K562 (cell line): Measurements from ENCODE around the gene TENM4. TPM values are rescaled to one million over a fixed set of nuclear protein-coding genes. Genes with fewer than 3 reads are reported as not detected.

Source experiments
- ATAC-seq: fragments of 200-7000 bp; cut with Tn5 transposase; 3 replicates; pipeline ENCODE4 v1.9.1; 2020; ENCODE audit warnings: moderate library complexity
- BruUV-seq: library from RNA; stranded (reverse); fragments of 400-500 nt; replicated peaks from 2 replicates; lab custom pipeline; 2021; lab: Mats Ljungman, UMichigan
- CTCF ChIA-PET: fragments of 300-600 bp; formaldehyde crosslinking; extraction: SDS; loops from one replicate; lab custom pipeline; 2021; ENCODE audit warnings: low intra/inter-chr PET ratio; lab: Yijun Ruan, JAX
- POLR2A ChIA-PET: fragments of 300-600, 350-650 bp; sonication (Branson Sonifier 250); formaldehyde crosslinking; extraction: SDS; loops from one replicate; lab custom pipeline; 2021; ENCODE audit warnings: antibody characterized with exemption, inconsistent platforms; lab: Yijun Ruan, JAX
- DNase-seq, 4 experiments: peaks; one replicate each; pipeline versions ENCODE4 v3.0.0 to v3.0.0-alpha.2; 2011 to 2018; ENCODE audit warnings: low spot score in 3 of 4, mixed read lengths in 3 of 4; ENCODE audit errors: extremely low read depth in 1 of 4
- FAIRE-seq: peaks from 2 replicates; lab custom pipeline; 2011; peaks lifted over from hg19 to GRCh38; lab: Jason Lieb, UNC
- H2AFZ ChIP-seq: 2 replicates; pipeline ENCODE4 v1.6.0; 2011; ENCODE audit warnings: low read depth, low read length, control low read depth, inconsistent platforms
- H3K27ac ChIP-seq: fragments of 200-600 bp; 3 replicates; pipeline ENCODE4 v1.8.0; 2011; ENCODE audit warnings: low read depth, mild to moderate bottlenecking, control low read depth, inconsistent platforms, low read length, moderate library complexity, mixed read lengths; ENCODE audit errors: extremely low read depth
- H3K27me3 ChIP-seq, 2 experiments: fragments of 300-600 bp in 1 of 2; 2 replicates in 1 of 2; 3 replicates in 1 of 2; pipeline versions ENCODE4 v1.6.0 to v1.8.0; 2011; ENCODE audit warnings: inconsistent platforms in 2 of 2, low read length in 2 of 2, mild to moderate bottlenecking in 1 of 2, mixed read lengths in 1 of 2, moderate library complexity in 1 of 2; ENCODE audit not compliant: control insufficient read depth in 2 of 2, insufficient read depth in 2 of 2
- H3K36me3 ChIP-seq: fragments of 300-600 bp; 3 replicates; pipeline ENCODE4 v1.8.0; 2011; ENCODE audit warnings: mild to moderate bottlenecking, low read length, inconsistent platforms; ENCODE audit not compliant: control insufficient read depth, insufficient read depth
- H3K4me1 ChIP-seq, 2 experiments: fragments of 200-600 bp in 1 of 2; replicated peaks in 1 of 2; 2 replicates in 1 of 2; 3 replicates in 1 of 2; pipeline versions ENCODE4 v1.5.1 to v1.8.0; 2011; ENCODE audit warnings: inconsistent platforms in 2 of 2, low read length in 2 of 2, mild to moderate bottlenecking in 1 of 2, mixed read lengths in 1 of 2, moderate library complexity in 1 of 2; ENCODE audit not compliant: control insufficient read depth in 2 of 2, insufficient read depth in 2 of 2
- H3K4me2 ChIP-seq: 2 replicates; pipeline ENCODE4 v1.6.1; 2011; ENCODE audit warnings: low read length, control low read depth, inconsistent platforms, mixed read lengths; ENCODE audit not compliant: insufficient read depth
- H3K4me3 ChIP-seq: fragments of 200-600 bp; sonication (generic), shearing (Covaris generic); 2 replicates; pipeline ENCODE4 v1.5.1; 2016; ENCODE audit warnings: control low read depth, inconsistent platforms
- H3K79me2 ChIP-seq: fragments of 200-600 bp; 3 replicates; pipeline ENCODE4 v1.8.0; 2011; ENCODE audit warnings: low read length, inconsistent platforms; ENCODE audit not compliant: control insufficient read depth, insufficient read depth
- H3K9ac ChIP-seq, 2 experiments: 2 replicates each; pipeline versions ENCODE4 v1.6.0 to v1.6.1; 2011; ENCODE audit warnings: low read depth in 2 of 2, low read length in 2 of 2, control low read depth in 1 of 2, inconsistent platforms in 1 of 2, mild to moderate bottlenecking in 1 of 2, mixed read lengths in 1 of 2; ENCODE audit not compliant: insufficient read depth in 1 of 2
- H3K9me1 ChIP-seq: one replicate; pipeline ENCODE4 v1.6.0; 2011; ENCODE audit warnings: inconsistent platforms, mild to moderate bottlenecking, low read length, moderate library complexity; ENCODE audit not compliant: control insufficient read depth, insufficient read depth
- H3K9me3 ChIP-seq: replicated peaks from 2 replicates; pipeline ENCODE4 v1.5.1; 2011; ENCODE audit warnings: low read depth, low read length, inconsistent platforms; ENCODE audit not compliant: control insufficient read depth, insufficient read depth
- H4K20me1 ChIP-seq: replicated peaks from 2 replicates; pipeline ENCODE4 v1.6.1; 2011; ENCODE audit warnings: low read length, inconsistent platforms, mixed read lengths; ENCODE audit not compliant: control insufficient read depth, insufficient read depth
- BCOR ChIP-seq: fragments of 450-650 bp; IDR thresholded peaks from 2 replicates; pipeline ENCODE4 v1.6.1; 2016
- BDP1 ChIP-seq: IDR thresholded peaks from 3 replicates; pipeline ENCODE4 v1.6.1; 2011; ENCODE audit not compliant: insufficient read length, insufficient read depth
- CAMTA2 ChIP-seq: fragments of 250-450 bp; sonication (Bioruptor Pico); conservative IDR thresholded peaks from 2 replicates; pipeline ENCODE4 v1.5.1; 2022
- CTBP1 ChIP-seq: fragments of 450-650 bp; IDR thresholded peaks from 2 replicates; pipeline ENCODE4 v1.6.1; 2016; ENCODE audit warnings: borderline replicate concordance
- DMBX1 ChIP-seq: fragments of 250-450 bp; sonication (Bioruptor Pico); IDR thresholded peaks from 2 replicates; pipeline ENCODE4 v1.8.0; 2022; ENCODE audit warnings: inconsistent platforms, mild to moderate bottlenecking, moderate library complexity, borderline replicate concordance
- FOXA3 ChIP-seq, 2 experiments: fragments of 450-650 bp in 1 of 2; sonication (generic) in 1 of 2; formaldehyde crosslinking; IDR thresholded peaks in 1 of 2; conservative IDR thresholded peaks in 1 of 2; 2 replicates each; pipeline versions ENCODE4 v1.4.0 to v1.8.0; 2020 to 2022; ENCODE audit warnings: mild to moderate bottlenecking in 2 of 2, missing genetic modification reagents in 1 of 2
- HDAC8 ChIP-seq: fragments of 450-650 bp; IDR thresholded peaks from 2 replicates; pipeline ENCODE4 v1.6.1; 2016; ENCODE audit warnings: mild to moderate bottlenecking, missing genetic modification characterization, moderate library complexity, missing compliant biosample characterization
- HNRNPL ChIP-seq: fragments of 200-400 bp; formaldehyde crosslinking; IDR thresholded peaks from 2 replicates; pipeline ENCODE4 v1.6.1; 2017; ENCODE audit warnings: low read depth, mild to moderate bottlenecking, low read length
- HOMEZ ChIP-seq: fragments of 250-450 bp; sonication (Bioruptor Pico); IDR thresholded peaks from 2 replicates; pipeline ENCODE4 v1.4.0; 2020; ENCODE audit warnings: mild to moderate bottlenecking, moderate library complexity
- JUND ChIP-seq, 2 experiments: IDR thresholded peaks; 2 replicates in 1 of 2; 3 replicates in 1 of 2; pipeline ENCODE4 v1.6.1; 2011; ENCODE audit warnings: borderline replicate concordance in 2 of 2, low read depth in 2 of 2, low read length in 2 of 2, improper control_type of control experiment in 1 of 2, missing biosample characterization in 1 of 2, missing genetic modification characterization in 1 of 2, missing genetic modification reagents in 1 of 2
- MCM3 ChIP-seq: fragments of 450-650 bp; IDR thresholded peaks from 2 replicates; pipeline ENCODE4 v1.6.1; 2016
- RBM22 ChIP-seq: fragments of 200-400 bp; formaldehyde crosslinking; IDR thresholded peaks from 2 replicates; pipeline ENCODE4 v1.6.1; 2018; ENCODE audit warnings: low read length, low read depth; ENCODE audit not compliant: poor library complexity, severe bottlenecking
- SRSF1 ChIP-seq: fragments of 200-400 bp; formaldehyde crosslinking; IDR thresholded peaks from 2 replicates; pipeline ENCODE4 v1.6.1; 2017; ENCODE audit warnings: mild to moderate bottlenecking, low read depth, low read length, moderate library complexity
- TAF15 ChIP-seq: fragments of 200-400 bp; formaldehyde crosslinking; IDR thresholded peaks from 2 replicates; pipeline ENCODE4 v1.6.1; 2017; ENCODE audit warnings: mild to moderate bottlenecking, low read depth, low read length, moderate library complexity
- TCF7 ChIP-seq: sonication (generic); IDR thresholded peaks from 2 replicates; pipeline ENCODE4 v1.6.1; 2016; ENCODE audit warnings: antibody characterized with exemption, borderline replicate concordance
- ZKSCAN8 ChIP-seq: fragments of 200-800 bp; sonication (Bioruptor generic); IDR thresholded peaks from 2 replicates; pipeline ENCODE4 v1.6.1; 2016; ENCODE audit warnings: missing genetic modification characterization, missing compliant biosample characterization
- ZNF124 ChIP-seq: sonication (generic); formaldehyde crosslinking; IDR thresholded peaks from 2 replicates; pipeline ENCODE4 v1.8.1; 2022; ENCODE audit warnings: missing genetic modification reagents
- WGBS: fragments of 100-300 bp; shearing (Covaris generic); methylation state at CpG from one replicate; pipeline ENCODE4 v1.1.6; 2016; ENCODE audit warnings: low coverage, mixed read lengths; ENCODE audit not compliant: insufficient coverage; ENCODE audit errors: missing lambda C conversion rate; 5-methylcytosine and 5-hydroxymethylcytosine counted together
- in situ Hi-C: fragments of 300-500 bp; cut with MboI; formaldehyde crosslinking; loops from 4 replicates; pipeline ENCODE4 v1.15.0; 2018; ENCODE audit warnings: inconsistent platforms, mixed read lengths
- intact Hi-C: fragments of 100-400 bp; cut with micrococcal nuclease; formaldehyde crosslinking; loops from 2 replicates; pipeline ENCODE4 v1.14.2; 2022
- polyA plus RNA-seq, 8 experiments: library from polyadenylated mRNA; depleted of rRNA in 4 of 8; stranded (reverse) in 5 of 8; unstranded in 3 of 8; fragments of >200 nt; fragmentation: Nextera tagmentation in 2 of 8; fragmentation: Illumina TruSeq in 1 of 8; extraction: Ambion mirVana in 2 of 8; extraction: Trizol in 1 of 8; gene quantifications; 2 replicates each; pipeline versions ENCODE4 v1.2.1 to v1.2.3, GENCODE V29; 2011 to 2014; ENCODE audit warnings: inconsistent platforms in 1 of 8, missing spikeins in 1 of 8
- total RNA-seq, 7 experiments: library from RNA; depleted of rRNA in 6 of 7; stranded (reverse); fragments of >200 nt in 6 of 7; fragmentation: Illumina TruSeq in 2 of 7; extraction: Trizol in 2 of 7; gene quantifications; 2 replicates each; pipeline versions ENCODE4 v1.2.1 to v1.2.3, GENCODE V29; 2011 to 2021; ENCODE audit warnings: low replicate concordance in 1 of 7
- TF ChIP-seq, protein P1 (sequence below): fragments of 450-650 bp; formaldehyde crosslinking; IDR thresholded peaks from 2 replicates; pipeline ENCODE4 v1.4.0; 2020; ENCODE audit warnings: mild to moderate bottlenecking, mixed read lengths
- TF ChIP-seq, protein P2 (sequence below): IDR thresholded peaks from 2 replicates; pipeline ENCODE4 v1.6.1; 2011; ENCODE audit warnings: borderline replicate concordance, low read depth, mild to moderate bottlenecking, moderate library complexity, low read length; ENCODE audit not compliant: insufficient read depth, poor library complexity, severe bottlenecking

The TENM4 gene
- total and polyA plus RNA-seq, 9 of the 15 experiments (the other 6 are each of a cell fraction or from before 2014, with no cell fraction given), result 0.16 TPM; not detected in 8

DNA sequence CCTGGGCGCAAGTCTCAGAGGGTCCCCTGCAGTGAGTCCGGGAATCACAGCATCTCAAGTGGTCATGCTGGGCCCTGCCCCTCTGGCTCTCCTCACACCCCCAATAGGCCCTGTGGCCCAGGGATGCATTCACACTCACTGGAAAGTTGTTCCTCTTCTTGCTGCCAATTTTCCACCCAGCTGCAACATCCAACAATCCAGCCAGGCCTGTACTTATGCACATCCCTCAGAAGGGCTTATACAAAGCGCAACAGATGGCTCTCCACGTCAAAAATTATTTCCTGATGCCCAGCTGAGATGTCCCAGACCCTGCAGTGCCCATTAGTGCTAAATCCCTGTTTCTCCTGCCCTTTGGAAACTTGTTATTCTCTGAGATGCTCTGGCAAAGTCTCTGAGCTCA lies 458.4 kb downstream of the TENM4 start:
- CTCF ChIA-PET, result no interaction called here

More for the DNA sequence above, 458.4 kb downstream of the TENM4 start:
- no peaks in the 10 kb centered on the region for H3K79me2 ChIP-seq
- H2AFZ ChIP-seq, result no peak overlapping the region
- intact Hi-C loops, result no loop called here
- no peaks in the 10 kb centered on the region for H3K9me3 ChIP-seq
- no peaks in the 10 kb centered on the region for H4K20me1 ChIP-seq
- H3K36me3 ChIP-seq, result no peaks in the 10 kb centered on the region
- TF ChIP-seq, protein P1, sequence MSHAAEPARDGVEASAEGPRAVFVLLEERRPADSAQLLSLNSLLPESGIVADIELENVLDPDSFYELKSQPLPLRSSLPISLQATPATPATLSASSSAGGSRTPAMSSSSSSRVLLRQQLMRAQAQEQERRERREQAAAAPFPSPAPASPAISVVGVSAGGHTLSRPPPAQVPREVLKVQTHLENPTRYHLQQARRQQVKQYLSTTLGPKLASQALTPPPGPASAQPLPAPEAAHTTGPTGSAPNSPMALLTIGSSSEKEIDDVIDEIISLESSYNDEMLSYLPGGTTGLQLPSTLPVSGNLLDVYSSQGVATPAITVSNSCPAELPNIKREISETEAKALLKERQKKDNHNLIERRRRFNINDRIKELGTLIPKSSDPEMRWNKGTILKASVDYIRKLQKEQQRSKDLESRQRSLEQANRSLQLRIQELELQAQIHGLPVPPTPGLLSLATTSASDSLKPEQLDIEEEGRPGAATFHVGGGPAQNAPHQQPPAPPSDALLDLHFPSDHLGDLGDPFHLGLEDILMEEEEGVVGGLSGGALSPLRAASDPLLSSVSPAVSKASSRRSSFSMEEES (CRISPR knock-in tag), result no peak
- no peak for TF ChIP-seq HOMEZ (CRISPR knock-in tag)
- TF ChIP-seq JUND (IDR thresholded peaks at IDR 0.05; ENCODE audit: borderline replicate concordance, low read depth, low read length), result no peak
- no peak for TF ChIP-seq JUND (tag; IDR thresholded peaks at IDR 0.05; ENCODE audit: borderline replicate concordance, low read depth, low read length)
- TF ChIP-seq TCF7, result no peak
- TF ChIP-seq ZNF124, result no peak
- TF ChIP-seq SRSF1, result no peak
- no peak for TF ChIP-seq BDP1
- no peak for TF ChIP-seq CTBP1
- TF ChIP-seq DMBX1 (CRISPR knock-in tag), result no peak
- TF ChIP-seq TAF15, result no peak
- TF ChIP-seq CAMTA2, result no peak
- no peak for TF ChIP-seq ZKSCAN8 (CRISPR knock-in tag)
- TF ChIP-seq MCM3, result no peak
- TF ChIP-seq HNRNPL, result no peak
- TF ChIP-seq BCOR, result no peak
- TF ChIP-seq RBM22, result no peak
- no peak for TF ChIP-seq FOXA3 (CRISPR knock-in tag; conservative IDR thresholded peaks at IDR 0.05 in 1 of 2, IDR thresholded peaks at IDR 0.05 in 1 of 2)
- no peak for TF ChIP-seq HDAC8 (tag)
- TF ChIP-seq, protein P2, sequence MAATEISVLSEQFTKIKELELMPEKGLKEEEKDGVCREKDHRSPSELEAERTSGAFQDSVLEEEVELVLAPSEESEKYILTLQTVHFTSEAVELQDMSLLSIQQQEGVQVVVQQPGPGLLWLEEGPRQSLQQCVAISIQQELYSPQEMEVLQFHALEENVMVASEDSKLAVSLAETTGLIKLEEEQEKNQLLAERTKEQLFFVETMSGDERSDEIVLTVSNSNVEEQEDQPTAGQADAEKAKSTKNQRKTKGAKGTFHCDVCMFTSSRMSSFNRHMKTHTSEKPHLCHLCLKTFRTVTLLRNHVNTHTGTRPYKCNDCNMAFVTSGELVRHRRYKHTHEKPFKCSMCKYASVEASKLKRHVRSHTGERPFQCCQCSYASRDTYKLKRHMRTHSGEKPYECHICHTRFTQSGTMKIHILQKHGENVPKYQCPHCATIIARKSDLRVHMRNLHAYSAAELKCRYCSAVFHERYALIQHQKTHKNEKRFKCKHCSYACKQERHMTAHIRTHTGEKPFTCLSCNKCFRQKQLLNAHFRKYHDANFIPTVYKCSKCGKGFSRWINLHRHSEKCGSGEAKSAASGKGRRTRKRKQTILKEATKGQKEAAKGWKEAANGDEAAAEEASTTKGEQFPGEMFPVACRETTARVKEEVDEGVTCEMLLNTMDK, result no peak
- POLR2A ChIA-PET, result no interaction called here
- no peaks in the 10 kb centered on the region for H3K27me3 ChIP-seq
- no peak overlapping the region for H3K9ac ChIP-seq
- no peak for ATAC-seq
- H3K4me2 ChIP-seq, result no peak overlapping the region
- FAIRE-seq, result no peak
- H3K4me3 ChIP-seq, result no peak overlapping the region
- H3K27ac ChIP-seq, result no peak overlapping the region
- no peaks in the 10 kb centered on the region for H3K4me1 ChIP-seq
- in situ Hi-C loops, result no loop called here
- no peaks in the 10 kb centered on the region for H3K9me1 ChIP-seq
- no TSS peak for BruUV-seq
- no peak for DNase-seq
- WGBS, result 3% methylated on average over 4 of the region's 4 CpGs
